ENCODE data around the gene HYPK.

HYPK gene

DNA sequence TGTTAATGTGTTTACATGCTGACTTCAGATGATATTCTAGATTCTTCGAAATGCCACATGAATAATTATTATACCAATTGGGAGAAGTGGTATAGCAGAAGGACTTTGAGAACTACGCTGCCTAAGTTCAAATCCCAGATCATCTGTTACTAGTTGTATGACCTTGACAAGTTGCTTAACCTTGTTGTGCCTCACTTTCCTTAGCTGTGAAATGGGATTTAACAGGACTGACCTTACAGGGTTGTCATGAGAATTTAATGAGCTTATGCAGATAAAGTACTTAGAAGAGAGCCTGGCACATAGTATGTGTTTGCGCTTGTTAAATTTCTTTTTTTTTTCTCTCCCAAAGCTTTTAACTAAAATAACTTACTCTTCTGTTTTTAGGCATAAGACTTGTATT, 50.9 kb downstream of the HYPK start:
- DNase-seq (ENCODE audit: low spot score), result no peak

DNA sequence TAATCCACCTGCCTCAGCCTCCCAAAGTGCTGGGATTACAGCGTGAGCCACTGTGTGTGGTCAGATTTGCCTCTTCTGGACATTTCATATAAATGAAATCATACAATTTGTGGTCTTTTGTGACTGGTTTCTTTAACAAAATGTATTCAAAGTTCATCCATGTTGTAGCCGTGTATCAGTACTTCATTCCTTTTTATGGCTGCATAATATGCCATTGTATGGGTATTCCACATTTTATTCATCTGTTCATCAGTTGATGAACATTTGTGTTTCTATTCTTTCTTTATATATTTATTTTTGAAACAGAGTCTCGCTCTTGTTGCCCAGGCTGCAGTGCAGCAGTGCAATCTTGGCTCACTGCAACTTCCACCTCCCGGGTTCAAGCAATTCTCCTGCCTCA, 52.2 kb downstream of the HYPK start:
- no peak for DNase-seq (ENCODE audit: low spot score)

Measured in Ammon's horn (tissue), 1 donor.